HepG2 (cell line): ENCODE results near the gene ATP6V0A1. TPM values are rescaled to one million over a fixed set of nuclear protein-coding genes. Genes with fewer than 3 reads are reported as not detected.

ENCODE experiments used
- CREBL2 ChIP-seq: sonication (generic); formaldehyde crosslinking; IDR thresholded peaks from 2 replicates; pipeline ENCODE4 v1.8.1; 2023; ENCODE audit warnings: missing genetic modification reagents, mild to moderate bottlenecking, borderline replicate concordance
- ISL2 ChIP-seq: sonication (generic); formaldehyde crosslinking; IDR thresholded peaks from 2 replicates; pipeline ENCODE4 v1.5.0; 2020; ENCODE audit warnings: missing genetic modification reagents
- MAZ ChIP-seq, 2 experiments: sonication (generic) in 1 of 2; formaldehyde crosslinking in 1 of 2; IDR thresholded peaks; 2 replicates each; pipeline versions ENCODE4 v1.5.0 to v1.6.1; 2012 to 2020; ENCODE audit warnings: low read depth in 2 of 2, mild to moderate bottlenecking in 2 of 2, borderline replicate concordance in 1 of 2, improper control_type of control experiment in 1 of 2, low read length in 1 of 2, missing genetic modification reagents in 1 of 2, moderate library complexity in 1 of 2
- PRPF4 ChIP-seq: fragments of 200-400 bp; formaldehyde crosslinking; IDR thresholded peaks from 2 replicates; pipeline ENCODE4 v1.6.1; 2016; ENCODE audit warnings: low read length, low read depth; ENCODE audit not compliant: poor library complexity, severe bottlenecking
- SMARCC2 ChIP-seq: fragments of 450-650 bp; IDR thresholded peaks from 2 replicates; pipeline ENCODE4 v1.6.1; 2017; ENCODE audit warnings: antibody characterized with exemption, mild to moderate bottlenecking
- TGIF2 ChIP-seq: IDR thresholded peaks from 2 replicates; pipeline ENCODE4 v1.6.1; 2016; ENCODE audit warnings: control low read depth, missing compliant biosample characterization
- TIGD3 ChIP-seq: sonication (generic); formaldehyde crosslinking; IDR thresholded peaks from 2 replicates; pipeline ENCODE4 v1.5.1; 2020; ENCODE audit warnings: mild to moderate bottlenecking, missing genetic modification reagents, borderline replicate concordance
- ZKSCAN8 ChIP-seq: IDR thresholded peaks from 2 replicates; pipeline ENCODE4 v1.6.1; 2016; ENCODE audit warnings: borderline replicate concordance, missing genetic modification reagents, missing compliant biosample characterization
- ZNF460 ChIP-seq: sonication (generic); formaldehyde crosslinking; IDR thresholded peaks from 2 replicates; pipeline ENCODE4 v1.5.1; 2020; ENCODE audit warnings: missing genetic modification reagents, mild to moderate bottlenecking, borderline replicate concordance
- ZNF569 ChIP-seq: sonication (generic); formaldehyde crosslinking; IDR thresholded peaks from 2 replicates; pipeline ENCODE4 v1.5.0; 2020; ENCODE audit warnings: mild to moderate bottlenecking, missing genetic modification reagents, moderate library complexity, borderline replicate concordance
- ZNF616 ChIP-seq: sonication (generic); formaldehyde crosslinking; IDR thresholded peaks from 2 replicates; pipeline ENCODE4 v1.5.0; 2020; ENCODE audit warnings: low read depth, mild to moderate bottlenecking, missing genetic modification reagents
- ZNF644 ChIP-seq: IDR thresholded peaks from 2 replicates; pipeline ENCODE4 v1.6.1; 2016; ENCODE audit warnings: low read depth
- ZNF674 ChIP-seq: sonication (generic); formaldehyde crosslinking; IDR thresholded peaks from 2 replicates; pipeline ENCODE4 v1.5.0; 2020; ENCODE audit warnings: low read depth, mild to moderate bottlenecking, missing genetic modification reagents
- ZNF781 ChIP-seq: sonication (generic); formaldehyde crosslinking; IDR thresholded peaks from 2 replicates; pipeline ENCODE4 v1.5.1; 2020; ENCODE audit warnings: borderline replicate concordance, mild to moderate bottlenecking, missing genetic modification reagents; ENCODE audit errors: not compliant biosample characterization
- polyA plus RNA-seq, 8 experiments: library from polyadenylated mRNA; depleted of rRNA in 3 of 8; stranded (reverse) in 7 of 8; unstranded in 1 of 8; fragments of >200 nt; fragmentation: Illumina TruSeq in 4 of 8; extraction: Trizol in 4 of 8; gene quantifications; 2 replicates each; pipeline versions ENCODE4 v1.2.1 to v1.2.3, GENCODE V29; 2011 to 2016; ENCODE audit warnings: low read depth in 4 of 8, missing spikeins in 1 of 8, mixed read lengths in 1 of 8; ENCODE audit not compliant: insufficient read depth in 1 of 8
- total RNA-seq, 5 experiments: library from RNA; depleted of rRNA; stranded (reverse); fragments of >200 nt; fragmentation: Illumina TruSeq; extraction: Trizol; gene quantifications; 2 replicates each; pipeline ENCODE4 v1.2.3, GENCODE V29; 2016; ENCODE audit warnings: low read depth in 1 of 5
- TF ChIP-seq, protein P1 (sequence below): sonication (generic); formaldehyde crosslinking; IDR thresholded peaks from 2 replicates; pipeline ENCODE4 v1.4.0; 2020; ENCODE audit warnings: missing genetic modification reagents, borderline replicate concordance
- TF ChIP-seq, protein P2 (sequence below): sonication (generic); formaldehyde crosslinking; IDR thresholded peaks from one replicate; pipeline ENCODE4 v1.5.1; 2020; ENCODE audit warnings: mild to moderate bottlenecking, missing genetic modification reagents; ENCODE audit errors: not compliant biosample characterization

ATP6V0A1 gene
- total and polyA plus RNA-seq, 2 of the 13 experiments (the other 11 are each of a cell fraction or from before 2014, with no cell fraction given) = 27.9 to 54.1 TPM

DNA sequence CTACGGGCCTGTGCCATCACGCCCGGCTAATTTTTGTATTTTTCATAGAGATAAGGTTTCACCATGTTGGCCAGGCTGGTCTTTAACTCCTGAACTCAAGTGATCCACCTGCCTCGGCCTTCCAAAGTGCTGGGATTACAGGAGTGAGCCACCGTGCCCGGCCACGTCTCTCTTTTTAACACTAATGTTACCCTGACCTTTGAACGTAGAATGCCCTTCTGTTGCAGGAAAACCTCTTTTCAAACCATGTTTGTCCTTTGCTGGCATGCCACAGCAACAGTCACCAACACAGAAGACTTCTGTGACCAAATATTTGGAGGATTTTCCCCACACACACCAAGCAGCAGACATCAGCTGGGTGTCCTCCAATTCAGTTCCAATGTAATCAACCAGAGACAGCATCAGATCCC lies 86.2 kb downstream of the ATP6V0A1 start (continued):
- TF ChIP-seq, protein P1, sequence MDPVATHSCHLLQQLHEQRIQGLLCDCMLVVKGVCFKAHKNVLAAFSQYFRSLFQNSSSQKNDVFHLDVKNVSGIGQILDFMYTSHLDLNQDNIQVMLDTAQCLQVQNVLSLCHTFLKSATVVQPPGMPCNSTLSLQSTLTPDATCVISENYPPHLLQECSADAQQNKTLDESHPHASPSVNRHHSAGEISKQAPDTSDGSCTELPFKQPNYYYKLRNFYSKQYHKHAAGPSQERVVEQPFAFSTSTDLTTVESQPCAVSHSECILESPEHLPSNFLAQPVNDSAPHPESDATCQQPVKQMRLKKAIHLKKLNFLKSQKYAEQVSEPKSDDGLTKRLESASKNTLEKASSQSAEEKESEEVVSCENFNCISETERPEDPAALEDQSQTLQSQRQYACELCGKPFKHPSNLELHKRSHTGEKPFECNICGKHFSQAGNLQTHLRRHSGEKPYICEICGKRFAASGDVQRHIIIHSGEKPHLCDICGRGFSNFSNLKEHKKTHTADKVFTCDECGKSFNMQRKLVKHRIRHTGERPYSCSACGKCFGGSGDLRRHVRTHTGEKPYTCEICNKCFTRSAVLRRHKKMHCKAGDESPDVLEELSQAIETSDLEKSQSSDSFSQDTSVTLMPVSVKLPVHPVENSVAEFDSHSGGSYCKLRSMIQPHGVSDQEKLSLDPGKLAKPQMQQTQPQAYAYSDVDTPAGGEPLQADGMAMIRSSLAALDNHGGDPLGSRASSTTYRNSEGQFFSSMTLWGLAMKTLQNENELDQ (CRISPR knock-in tag) = no peak
- no peak for TF ChIP-seq ZNF616
- TF ChIP-seq, protein P2, sequence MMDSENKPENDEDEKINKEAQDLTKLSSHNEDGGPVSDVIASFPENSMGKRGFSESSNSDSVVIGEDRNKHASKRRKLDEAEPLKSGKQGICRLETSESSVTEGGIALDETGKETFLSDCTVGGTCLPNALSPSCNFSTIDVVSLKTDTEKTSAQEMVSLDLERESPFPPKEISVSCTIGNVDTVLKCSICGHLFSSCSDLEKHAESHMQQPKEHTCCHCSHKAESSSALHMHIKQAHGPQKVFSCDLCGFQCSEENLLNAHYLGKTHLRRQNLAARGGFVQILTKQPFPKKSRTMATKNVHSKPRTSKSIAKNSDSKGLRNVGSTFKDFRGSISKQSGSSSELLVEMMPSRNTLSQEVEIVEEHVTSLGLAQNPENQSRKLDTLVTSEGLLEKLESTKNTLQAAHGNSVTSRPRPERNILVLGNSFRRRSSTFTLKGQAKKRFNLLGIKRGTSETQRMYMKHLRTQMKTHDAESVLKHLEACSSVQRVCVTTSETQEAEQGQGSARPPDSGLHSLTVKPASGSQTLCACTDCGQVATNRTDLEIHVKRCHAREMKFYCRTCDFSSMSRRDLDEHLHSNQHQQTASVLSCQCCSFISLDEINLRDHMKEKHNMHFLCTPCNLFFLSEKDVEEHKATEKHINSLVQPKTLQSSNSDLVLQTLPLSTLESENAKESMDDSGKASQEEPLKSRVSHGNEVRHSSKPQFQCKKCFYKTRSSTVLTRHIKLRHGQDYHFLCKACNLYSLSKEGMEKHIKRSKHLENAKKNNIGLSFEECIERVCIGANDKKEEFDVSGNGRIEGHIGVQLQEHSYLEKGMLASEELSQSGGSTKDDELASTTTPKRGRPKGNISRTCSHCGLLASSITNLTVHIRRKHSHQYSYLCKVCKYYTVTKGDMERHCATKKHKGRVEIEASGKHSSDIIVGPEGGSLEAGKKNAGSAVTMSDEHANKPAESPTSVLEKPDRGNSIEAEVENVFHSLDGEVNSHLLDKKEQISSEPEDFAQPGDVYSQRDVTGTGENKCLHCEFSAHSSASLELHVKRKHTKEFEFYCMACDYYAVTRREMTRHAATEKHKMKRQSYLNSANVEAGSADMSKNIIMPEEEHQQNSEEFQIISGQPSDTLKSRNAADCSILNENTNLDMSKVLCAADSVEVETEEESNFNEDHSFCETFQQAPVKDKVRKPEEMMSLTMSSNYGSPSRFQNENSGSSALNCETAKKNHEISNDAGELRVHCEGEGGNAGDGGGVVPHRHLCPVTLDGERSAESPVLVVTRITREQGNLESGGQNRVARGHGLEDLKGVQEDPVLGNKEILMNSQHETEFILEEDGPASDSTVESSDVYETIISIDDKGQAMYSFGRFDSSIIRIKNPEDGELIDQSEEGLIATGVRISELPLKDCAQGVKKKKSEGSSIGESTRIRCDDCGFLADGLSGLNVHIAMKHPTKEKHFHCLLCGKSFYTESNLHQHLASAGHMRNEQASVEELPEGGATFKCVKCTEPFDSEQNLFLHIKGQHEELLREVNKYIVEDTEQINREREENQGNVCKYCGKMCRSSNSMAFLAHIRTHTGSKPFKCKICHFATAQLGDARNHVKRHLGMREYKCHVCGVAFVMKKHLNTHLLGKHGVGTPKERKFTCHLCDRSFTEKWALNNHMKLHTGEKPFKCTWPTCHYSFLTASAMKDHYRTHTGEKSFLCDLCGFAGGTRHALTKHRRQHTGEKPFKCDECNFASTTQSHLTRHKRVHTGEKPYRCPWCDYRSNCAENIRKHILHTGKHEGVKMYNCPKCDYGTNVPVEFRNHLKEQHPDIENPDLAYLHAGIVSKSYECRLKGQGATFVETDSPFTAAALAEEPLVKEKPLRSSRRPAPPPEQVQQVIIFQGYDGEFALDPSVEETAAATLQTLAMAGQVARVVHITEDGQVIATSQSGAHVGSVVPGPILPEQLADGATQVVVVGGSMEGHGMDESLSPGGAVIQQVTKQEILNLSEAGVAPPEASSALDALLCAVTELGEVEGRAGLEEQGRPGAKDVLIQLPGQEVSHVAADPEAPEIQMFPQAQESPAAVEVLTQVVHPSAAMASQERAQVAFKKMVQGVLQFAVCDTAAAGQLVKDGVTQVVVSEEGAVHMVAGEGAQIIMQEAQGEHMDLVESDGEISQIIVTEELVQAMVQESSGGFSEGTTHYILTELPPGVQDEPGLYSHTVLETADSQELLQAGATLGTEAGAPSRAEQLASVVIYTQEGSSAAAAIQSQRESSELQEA (CRISPR knock-in tag) = no peak
- TF ChIP-seq ZNF569 (CRISPR knock-in tag) = no peak
- no peak for TF ChIP-seq MAZ (IDR thresholded peaks at IDR 0.05; ENCODE audit: borderline replicate concordance, low read depth, low read length)
- no peak for TF ChIP-seq MAZ (CRISPR knock-in tag; IDR thresholded peaks at IDR 0.05; ENCODE audit: low read depth)
- no peak for TF ChIP-seq TGIF2 (CRISPR knock-in tag)
- TF ChIP-seq ZNF781 (CRISPR knock-in tag) = no peak
- TF ChIP-seq ZNF644 (CRISPR knock-in tag) = 0 out of 2 replicates have a peak, but pooled peaks have one; percentile 26
- no peak for TF ChIP-seq ZKSCAN8 (CRISPR knock-in tag)
- no peak for TF ChIP-seq SMARCC2
- TF ChIP-seq ZNF674 (CRISPR knock-in tag) = no peak
- no peak for TF ChIP-seq CREBL2 (CRISPR knock-in tag)
- no peak for TF ChIP-seq TIGD3 (CRISPR knock-in tag)
- TF ChIP-seq ISL2 (CRISPR knock-in tag) = peak; percentile 50; the same call in 1 of the 2 replicates
- TF ChIP-seq PRPF4 = no peak
- TF ChIP-seq ZNF460 (CRISPR knock-in tag) = no peak
